Tibial nerve (tissue), 4 donors: Measurements from ENCODE around the gene DOHH. TPM values are rescaled to one million over a fixed set of nuclear protein-coding genes. Genes with fewer than 3 reads are reported as not detected.
"Not testable (repeated sequence)": the region's sequence is repeated elsewhere in the genome, so short reads cannot be mapped to it uniquely, and the experiment has no call there.

Experiments
- DNase-seq, 2 donors: peaks; one replicate each; pipeline ENCODE4 v3.0.0-alpha.2; 2019; ENCODE audit warnings: low spot score in 2 of 2
- H3K27ac ChIP-seq, 4 donors: fragments of 200-600 bp; sonication (generic) in 3 of 4; one replicate each; pipeline ENCODE4 v1.5.1; 2017 to 2019; ENCODE audit warnings: mild to moderate bottlenecking in 1 of 4
- H3K27me3 ChIP-seq, 2 donors: fragments of 200-600 bp; sonication (generic) in 1 of 2; one replicate each; pipeline versions ENCODE4 v1.5.1 to v1.6.0; 2017 to 2019
- H3K36me3 ChIP-seq, 3 donors: fragments of 200-600 bp; sonication (generic); one replicate each; pipeline ENCODE4 v1.5.1; 2018 to 2019
- H3K4me1 ChIP-seq, 4 donors: fragments of 200-600 bp; sonication (generic) in 3 of 4; one replicate each; pipeline ENCODE4 v1.5.1; 2017 to 2019
- H3K4me3 ChIP-seq, 4 donors: fragments of 200-600 bp; sonication (generic) in 3 of 4; one replicate each; pipeline ENCODE4 v1.5.1; 2017 to 2019; ENCODE audit warnings: mild to moderate bottlenecking in 1 of 4, moderate library complexity in 1 of 4
- H3K9me3 ChIP-seq, 4 donors: fragments of 200-600 bp; sonication (generic) in 3 of 4; one replicate each; pipeline ENCODE4 v1.5.1; 2017 to 2019
- EP300 ChIP-seq, 2 donors: sonication (generic); formaldehyde crosslinking; IDR thresholded peaks; one replicate each; pipeline ENCODE4 v1.6.1; 2017; ENCODE audit warnings: antibody characterized with exemption in 2 of 2, mild to moderate bottlenecking in 1 of 2
- POLR2A ChIP-seq, 2 donors: fragments of 450-650 bp; IDR thresholded peaks; one replicate each; pipeline ENCODE4 v1.6.1; 2017; ENCODE audit warnings: antibody characterized with exemption in 2 of 2, mild to moderate bottlenecking in 2 of 2, moderate library complexity in 2 of 2
- WGBS, 2 donors: methylation state at CpG; one replicate each; pipeline ENCODE4 v1.1.5; 2018; 5-methylcytosine and 5-hydroxymethylcytosine counted together
- total RNA-seq, 4 donors: library from RNA; depleted of rRNA; stranded (reverse); fragments of >200 nt; gene quantifications; one replicate each; pipeline ENCODE4 v1.1.0, GENCODE V29; 2016
- TF ChIP-seq, protein P1 (sequence below), 5 experiments: fragments of 200-600 bp in 3 of 5; fragments of 450-650 bp in 2 of 5; sonication (generic) in 3 of 5; IDR thresholded peaks; one replicate each; pipeline ENCODE4 v1.5.1; 2016 to 2019; ENCODE audit warnings: antibody characterized with exemption in 5 of 5, mild to moderate bottlenecking in 3 of 5, moderate library complexity in 2 of 5

DOHH gene
- total RNA-seq, 4 donors from 2014 or later = 19.7 to 30.3 (median 23.0) TPM

DNA sequence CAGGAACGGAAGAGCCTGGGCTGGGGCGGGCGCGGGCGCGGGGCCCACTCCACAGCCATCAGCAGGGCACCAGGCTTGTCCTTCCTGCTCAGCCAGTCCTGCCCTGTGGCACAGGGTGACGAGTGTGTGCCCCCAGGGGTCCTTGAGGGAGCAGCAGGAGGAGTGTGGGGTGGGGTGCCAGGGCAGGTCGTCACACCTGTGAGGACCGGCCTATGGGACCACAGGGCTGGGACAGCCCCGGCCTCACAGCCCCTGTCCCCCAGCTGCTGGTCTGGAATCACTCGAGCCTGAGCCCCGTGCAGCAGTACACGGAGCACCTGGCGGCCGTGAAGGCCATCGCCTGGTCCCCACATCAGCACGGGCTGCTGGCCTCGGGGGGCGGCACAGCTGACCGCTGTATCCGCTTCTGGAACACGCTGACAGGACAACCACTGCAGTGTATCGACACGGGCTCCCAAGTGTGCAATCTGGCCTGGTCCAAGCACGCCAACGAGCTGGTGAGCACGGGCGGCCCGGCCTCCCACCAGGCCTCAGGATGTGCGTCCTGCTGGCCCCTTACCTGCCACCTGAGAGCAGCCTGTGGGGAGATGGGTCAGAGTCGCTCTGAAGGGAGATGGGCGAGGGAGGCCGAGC, 31.8 kb upstream of the DOHH start:
- TF ChIP-seq POLR2A (IDR thresholded peaks at IDR 0.05) (no peak), EP300 (IDR thresholded peaks at IDR 0.05) (no peak)
- TF ChIP-seq, protein P1, sequence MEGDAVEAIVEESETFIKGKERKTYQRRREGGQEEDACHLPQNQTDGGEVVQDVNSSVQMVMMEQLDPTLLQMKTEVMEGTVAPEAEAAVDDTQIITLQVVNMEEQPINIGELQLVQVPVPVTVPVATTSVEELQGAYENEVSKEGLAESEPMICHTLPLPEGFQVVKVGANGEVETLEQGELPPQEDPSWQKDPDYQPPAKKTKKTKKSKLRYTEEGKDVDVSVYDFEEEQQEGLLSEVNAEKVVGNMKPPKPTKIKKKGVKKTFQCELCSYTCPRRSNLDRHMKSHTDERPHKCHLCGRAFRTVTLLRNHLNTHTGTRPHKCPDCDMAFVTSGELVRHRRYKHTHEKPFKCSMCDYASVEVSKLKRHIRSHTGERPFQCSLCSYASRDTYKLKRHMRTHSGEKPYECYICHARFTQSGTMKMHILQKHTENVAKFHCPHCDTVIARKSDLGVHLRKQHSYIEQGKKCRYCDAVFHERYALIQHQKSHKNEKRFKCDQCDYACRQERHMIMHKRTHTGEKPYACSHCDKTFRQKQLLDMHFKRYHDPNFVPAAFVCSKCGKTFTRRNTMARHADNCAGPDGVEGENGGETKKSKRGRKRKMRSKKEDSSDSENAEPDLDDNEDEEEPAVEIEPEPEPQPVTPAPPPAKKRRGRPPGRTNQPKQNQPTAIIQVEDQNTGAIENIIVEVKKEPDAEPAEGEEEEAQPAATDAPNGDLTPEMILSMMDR (IDR thresholded peaks at IDR 0.05) = no peak
- H3K36me3 ChIP-seq = peaks cover 15 to 70% (median 31%) of the 10 kb centered on the region in 3 donors
- WGBS, 2 donors = 90 to 94% methylated on average over 9 to 25 of the region's 33 CpGs

DNA sequence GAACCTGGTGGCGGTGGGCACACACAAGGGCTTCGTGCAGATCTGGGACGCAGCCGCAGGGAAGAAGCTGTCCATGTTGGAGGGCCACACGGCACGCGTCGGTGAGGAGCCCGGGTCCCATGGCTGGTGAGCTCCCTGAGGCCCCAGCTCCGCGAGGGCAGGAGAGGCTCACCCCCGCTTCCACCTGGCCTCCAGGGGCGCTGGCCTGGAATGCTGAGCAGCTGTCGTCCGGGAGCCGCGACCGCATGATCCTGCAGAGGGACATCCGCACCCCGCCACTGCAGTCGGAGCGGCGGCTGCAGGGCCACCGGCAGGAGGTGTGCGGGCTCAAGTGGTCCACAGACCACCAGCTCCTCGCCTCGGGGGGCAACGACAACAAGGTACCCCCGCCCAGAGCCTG, 31.2 kb upstream of the DOHH start:
- no peak overlapping the region for H3K27ac ChIP-seq
- H3K36me3 ChIP-seq = peaks cover 15 to 76% (median 37%) of the 10 kb centered on the region in 3 donors
- H3K4me3 ChIP-seq = no peak overlapping the region
- no peaks in the 10 kb centered on the region for H3K27me3 ChIP-seq
- peaks cover 0 to 15% (median 7%) of the 10 kb centered on the region in 4 donors for H3K4me1 ChIP-seq
- TF ChIP-seq, protein P1 (IDR thresholded peaks at IDR 0.05) = no peak
- TF ChIP-seq POLR2A (IDR thresholded peaks at IDR 0.05) (no peak), EP300 (IDR thresholded peaks at IDR 0.05) (no peak)
- 88 to 92% methylated on average over 21 of the region's 29 CpGs for WGBS, 2 donors
- no peaks in the 10 kb centered on the region for H3K9me3 ChIP-seq
- no peak for DNase-seq

More for the DNA sequence above, 31.8 kb upstream of the DOHH start:
- H3K27me3 ChIP-seq = no peaks in the 10 kb centered on the region
- no peak overlapping the region for H3K27ac ChIP-seq
- H3K9me3 ChIP-seq = no peaks in the 10 kb centered on the region
- no peak overlapping the region for H3K4me3 ChIP-seq
- DNase-seq = no peak
- peaks cover 0 to 20% (median 12%) of the 10 kb centered on the region in 4 donors for H3K4me1 ChIP-seq

DNA sequence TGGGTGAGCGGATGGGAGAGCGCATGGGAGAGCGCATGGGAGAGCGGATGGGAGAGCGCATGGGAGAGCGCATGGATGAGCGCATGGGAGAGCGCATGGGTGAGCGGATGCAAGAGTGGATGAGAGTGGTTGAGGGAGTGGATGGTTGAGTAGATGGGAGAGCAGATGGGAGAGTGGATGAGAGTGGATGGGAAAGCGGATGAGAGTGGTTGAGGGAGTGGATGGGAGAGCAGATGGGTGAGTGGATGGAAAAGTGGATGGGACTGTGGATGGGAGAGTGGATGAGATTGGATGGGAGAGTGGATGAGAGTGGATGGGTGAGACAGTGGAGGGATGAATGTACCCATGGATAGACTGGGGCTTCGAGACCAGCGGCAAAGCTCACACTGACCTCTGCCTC, 29.9 kb upstream of the DOHH start:
- no peaks in the 10 kb centered on the region for H3K9me3 ChIP-seq
- DNase-seq = no peak
- H3K4me1 ChIP-seq = peaks cover 0 to 2% (median 0%) of the 10 kb centered on the region in 4 donors
- H3K27me3 ChIP-seq = no peaks in the 10 kb centered on the region
- H3K4me3 ChIP-seq = no peak overlapping the region
- TF ChIP-seq, protein P1 (IDR thresholded peaks at IDR 0.05) = no peak
- no peak for TF ChIP-seq EP300 (IDR thresholded peaks at IDR 0.05)
- no peak for TF ChIP-seq POLR2A (IDR thresholded peaks at IDR 0.05)
- no peak overlapping the region for H3K27ac ChIP-seq
- WGBS, 2 donors = 93 to 96% methylated on average over 12 of the region's 12 CpGs
- H3K36me3 ChIP-seq = peaks cover 15 to 82% (median 48%) of the 10 kb centered on the region in 3 donors

DNA sequence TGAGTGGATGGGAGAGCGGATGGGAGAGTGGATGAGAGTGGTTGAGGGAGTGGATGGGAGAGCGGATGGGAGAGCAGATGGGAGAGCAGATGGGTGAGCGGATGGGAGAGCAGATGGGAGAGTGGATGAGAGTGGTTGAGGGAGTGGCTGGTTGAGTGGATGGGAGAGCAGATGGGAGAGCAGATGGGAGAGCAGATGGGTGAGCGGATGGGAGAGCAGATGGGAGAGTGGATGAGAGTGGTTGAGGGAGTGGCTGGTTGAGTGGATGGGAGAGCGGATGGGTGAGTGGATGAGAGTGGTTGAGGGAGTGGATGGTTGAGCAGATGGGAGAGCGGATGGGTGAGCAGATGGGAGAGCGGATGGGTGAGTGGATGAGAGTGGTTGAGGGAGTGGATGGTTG, 28.8 kb upstream of the DOHH start:
- not testable (repeated sequence) for H3K27ac ChIP-seq, DNase-seq
- peaks cover 8 to 79% (median 38%) of the 10 kb centered on the region in 3 donors for H3K36me3 ChIP-seq

DNA sequence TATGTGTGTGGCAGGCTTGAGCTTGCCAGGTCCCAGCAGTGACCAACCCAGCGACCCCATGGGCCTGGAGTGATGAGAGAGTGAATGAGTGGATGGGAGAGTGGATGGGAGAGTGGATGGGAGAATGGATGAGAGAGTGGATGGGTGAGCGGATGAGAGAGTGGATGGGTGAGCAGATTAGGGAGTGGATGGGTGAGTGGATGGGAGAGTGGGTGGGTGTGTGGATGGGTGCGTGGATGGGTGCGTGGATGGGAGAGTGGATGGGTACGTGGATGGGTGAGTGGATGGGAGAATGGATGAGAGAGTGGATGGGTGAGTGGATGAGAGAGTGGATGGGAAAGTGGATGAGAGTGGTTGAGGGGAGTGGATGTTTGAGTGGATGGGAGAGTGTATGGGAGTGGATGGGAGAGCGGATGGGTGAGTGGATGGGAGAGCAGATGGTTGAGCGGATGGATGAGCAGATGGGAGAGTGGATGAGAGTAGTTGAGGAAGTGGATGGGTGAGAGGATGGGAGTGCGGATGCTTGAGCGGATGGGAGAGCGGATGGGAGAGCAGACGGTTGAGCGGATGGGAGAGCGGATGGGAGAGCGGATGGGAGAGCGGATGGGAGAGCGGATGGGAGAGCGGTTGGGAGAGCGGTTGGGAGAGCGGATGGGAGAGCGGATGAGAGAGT, 28.2 kb upstream of the DOHH start:
- peaks cover 8 to 79% (median 37%) of the 10 kb centered on the region in 3 donors for H3K36me3 ChIP-seq
- WGBS, 2 donors = 94 to 97% methylated on average over 20 of the region's 20 CpGs
- TF ChIP-seq EP300 (IDR thresholded peaks at IDR 0.05) = no peak
- TF ChIP-seq, protein P1 (IDR thresholded peaks at IDR 0.05) = no peak
- no peak for TF ChIP-seq POLR2A (IDR thresholded peaks at IDR 0.05)

More for the DNA sequence above, 28.8 kb upstream of the DOHH start:
- 91 to 95% methylated on average over 7 of the region's 7 CpGs for WGBS, 2 donors
- H3K4me1 ChIP-seq, H3K4me3 ChIP-seq, H3K27me3 ChIP-seq, H3K9me3 ChIP-seq: not testable (repeated sequence)

More for the DNA sequence above, 28.2 kb upstream of the DOHH start:
- Histone ChIP-seq H3K27ac (no peak overlapping the region), H3K27me3 (no peaks in the 10 kb centered on the region), H3K9me3 (no peaks in the 10 kb centered on the region), H3K4me3 (no peak overlapping the region), H3K4me1 (no peaks in the 10 kb centered on the region)
- no peak for DNase-seq
